ENCODE measurements around the gene INSC.

DNA sequence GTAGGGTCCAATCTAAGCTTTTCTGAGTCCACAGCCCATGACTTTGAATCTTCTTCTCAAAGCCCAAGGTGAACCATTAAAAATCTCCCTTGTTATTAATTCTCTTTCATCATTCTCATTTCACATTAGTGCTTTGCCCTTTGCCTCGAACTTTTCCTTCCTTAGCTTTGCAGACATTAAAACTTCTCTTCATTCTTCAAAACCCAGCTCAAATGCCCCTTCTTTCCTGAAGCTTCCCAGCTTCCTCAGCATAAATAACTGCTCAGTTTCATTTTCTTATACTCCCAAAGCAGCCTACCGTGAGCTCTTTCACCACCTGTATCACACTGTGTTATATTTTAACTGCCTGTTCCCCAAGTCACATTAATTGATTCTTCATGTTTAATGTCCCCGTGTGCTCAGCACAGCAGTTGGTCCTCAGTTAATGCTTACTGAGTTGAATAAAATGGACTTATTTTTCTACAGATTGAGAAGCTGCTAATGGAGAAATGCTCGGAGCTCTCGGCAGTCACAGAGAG lies 62.0 kb downstream of the INSC start:
- TF ChIP-seq, protein P1, sequence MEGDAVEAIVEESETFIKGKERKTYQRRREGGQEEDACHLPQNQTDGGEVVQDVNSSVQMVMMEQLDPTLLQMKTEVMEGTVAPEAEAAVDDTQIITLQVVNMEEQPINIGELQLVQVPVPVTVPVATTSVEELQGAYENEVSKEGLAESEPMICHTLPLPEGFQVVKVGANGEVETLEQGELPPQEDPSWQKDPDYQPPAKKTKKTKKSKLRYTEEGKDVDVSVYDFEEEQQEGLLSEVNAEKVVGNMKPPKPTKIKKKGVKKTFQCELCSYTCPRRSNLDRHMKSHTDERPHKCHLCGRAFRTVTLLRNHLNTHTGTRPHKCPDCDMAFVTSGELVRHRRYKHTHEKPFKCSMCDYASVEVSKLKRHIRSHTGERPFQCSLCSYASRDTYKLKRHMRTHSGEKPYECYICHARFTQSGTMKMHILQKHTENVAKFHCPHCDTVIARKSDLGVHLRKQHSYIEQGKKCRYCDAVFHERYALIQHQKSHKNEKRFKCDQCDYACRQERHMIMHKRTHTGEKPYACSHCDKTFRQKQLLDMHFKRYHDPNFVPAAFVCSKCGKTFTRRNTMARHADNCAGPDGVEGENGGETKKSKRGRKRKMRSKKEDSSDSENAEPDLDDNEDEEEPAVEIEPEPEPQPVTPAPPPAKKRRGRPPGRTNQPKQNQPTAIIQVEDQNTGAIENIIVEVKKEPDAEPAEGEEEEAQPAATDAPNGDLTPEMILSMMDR (IDR thresholded peaks at IDR 0.05), result no peak
- TF ChIP-seq EP300 (IDR thresholded peaks at IDR 0.05) (no peak), POLR2A (IDR thresholded peaks at IDR 0.05) (no peak)

Data from sigmoid colon (tissue), 4 donors.